Neuronal stem cell (in vitro differentiated cells): ENCODE data around the gene LSM14B.

Experiments
- DNase-seq: peaks from one replicate; pipeline ENCODE4 v3.0.0-alpha.2; 2013; ENCODE audit warnings: low spot score
- H2AFZ ChIP-seq: one replicate; pipeline ENCODE4 v1.6.1; 2013; ENCODE audit warnings: mild to moderate bottlenecking, low read length, inconsistent platforms
- H2AK5ac ChIP-seq: 2 replicates; pipeline ENCODE4 v1.6.1; 2013; ENCODE audit warnings: low read depth, mild to moderate bottlenecking, inconsistent platforms, low read length, moderate library complexity, mixed read lengths
- H2BK120ac ChIP-seq: 2 replicates; pipeline ENCODE4 v1.6.1; 2013; ENCODE audit warnings: low read depth, mild to moderate bottlenecking, inconsistent platforms, low read length, moderate library complexity, mixed read lengths
- H2BK12ac ChIP-seq: one replicate; pipeline ENCODE4 v1.6.1; 2013; ENCODE audit warnings: low read length, inconsistent platforms
- H2BK15ac ChIP-seq: 2 replicates; pipeline ENCODE4 v1.6.1; 2013; ENCODE audit warnings: mild to moderate bottlenecking, low read length, inconsistent platforms, mixed read lengths
- H2BK5ac ChIP-seq: one replicate; pipeline ENCODE4 v1.6.1; 2013; ENCODE audit warnings: inconsistent platforms, mild to moderate bottlenecking, low read length, moderate library complexity
- H3K14ac ChIP-seq: one replicate; pipeline ENCODE4 v1.6.1; 2013; ENCODE audit warnings: low read length, inconsistent platforms
- H3K18ac ChIP-seq: 2 replicates; pipeline ENCODE4 v1.6.1; 2013; ENCODE audit warnings: low read length, inconsistent platforms
- H3K23ac ChIP-seq: 2 replicates; pipeline ENCODE4 v1.6.1; 2013; ENCODE audit warnings: low read depth, mild to moderate bottlenecking, mixed read lengths, low read length, inconsistent platforms; ENCODE audit not compliant: poor library complexity
- H3K27ac ChIP-seq: replicated peaks from 3 replicates; pipeline ENCODE4 v1.5.1; 2013; ENCODE audit warnings: low read length, inconsistent platforms
- H3K27me3 ChIP-seq, 3 experiments: 2 replicates each; pipeline ENCODE4 v1.6.1; 2013; ENCODE audit warnings: low read length in 3 of 3, mild to moderate bottlenecking in 2 of 3, inconsistent platforms in 1 of 3, low read depth in 1 of 3, mixed read lengths in 1 of 3, moderate library complexity in 1 of 3; ENCODE audit not compliant: control insufficient read depth in 3 of 3, insufficient read depth in 3 of 3
- H3K36me3 ChIP-seq, 2 donors: replicated peaks in 1 of 2; 2 replicates each; pipeline ENCODE4 v1.6.1; 2013; ENCODE audit warnings: low read length in 2 of 2; ENCODE audit not compliant: control insufficient read depth in 2 of 2, insufficient read depth in 2 of 2
- H3K4ac ChIP-seq: 2 replicates; pipeline ENCODE4 v1.6.1; 2013; ENCODE audit warnings: inconsistent platforms, mild to moderate bottlenecking, low read length, moderate library complexity
- H3K4me1 ChIP-seq, 2 donors: 1 replicate in 1 of 2; 2 replicates in 1 of 2; pipeline ENCODE4 v1.6.1; 2013; ENCODE audit warnings: low read length in 2 of 2, low read depth in 1 of 2; ENCODE audit not compliant: control insufficient read depth in 2 of 2, insufficient read depth in 1 of 2
- H3K4me2 ChIP-seq: one replicate; pipeline ENCODE4 v1.6.1; 2013; ENCODE audit warnings: mild to moderate bottlenecking, low read length, inconsistent platforms; ENCODE audit not compliant: insufficient read depth, poor library complexity, severe bottlenecking
- H3K4me3 ChIP-seq, 2 donors: 2 replicates each; pipeline ENCODE4 v1.5.1; 2013; ENCODE audit warnings: low read length in 2 of 2, mild to moderate bottlenecking in 2 of 2, inconsistent platforms in 1 of 2, moderate library complexity in 1 of 2
- H3K79me1 ChIP-seq: one replicate; pipeline ENCODE4 v1.6.1; 2013; ENCODE audit warnings: low read depth, mild to moderate bottlenecking, inconsistent platforms, low read length, moderate library complexity
- H3K9ac ChIP-seq: one replicate; pipeline ENCODE4 v1.6.1; 2013; ENCODE audit warnings: mild to moderate bottlenecking, low read depth, low read length, inconsistent platforms; ENCODE audit not compliant: poor library complexity
- H3K9me3 ChIP-seq, 2 donors: replicated peaks in 1 of 2; 2 replicates each; pipeline versions ENCODE3 to v1.6.1; 2013; ENCODE audit warnings: low read length in 2 of 2, mild to moderate bottlenecking in 2 of 2, inconsistent platforms in 1 of 2, low read depth in 1 of 2, mixed read lengths in 1 of 2, moderate library complexity in 1 of 2; ENCODE audit not compliant: control insufficient read depth in 2 of 2, insufficient read depth in 1 of 2
- H4K8ac ChIP-seq: one replicate; pipeline ENCODE4 v1.6.1; 2013; ENCODE audit warnings: low read depth, mild to moderate bottlenecking, inconsistent platforms, low read length, moderate library complexity
- H4K91ac ChIP-seq: one replicate; pipeline ENCODE4 v1.6.1; 2013; ENCODE audit warnings: low read length, low read depth, mild to moderate bottlenecking, inconsistent platforms; ENCODE audit not compliant: poor library complexity
- WGBS, 2 donors: extraction: QIAGEN DNeasy Blood & Tissue Kit; methylation state at CpG; one replicate each; pipeline ENCODE4 v1.1.7; 2013; ENCODE audit warnings: missing lambda C conversion rate in 2 of 2, mixed read lengths in 1 of 2; ENCODE audit not compliant: insufficient read length in 2 of 2, insufficient replicate concordance in 1 of 2; ENCODE audit errors: extremely low coverage in 2 of 2; 5-methylcytosine and 5-hydroxymethylcytosine counted together

LSM14B gene

DNA sequence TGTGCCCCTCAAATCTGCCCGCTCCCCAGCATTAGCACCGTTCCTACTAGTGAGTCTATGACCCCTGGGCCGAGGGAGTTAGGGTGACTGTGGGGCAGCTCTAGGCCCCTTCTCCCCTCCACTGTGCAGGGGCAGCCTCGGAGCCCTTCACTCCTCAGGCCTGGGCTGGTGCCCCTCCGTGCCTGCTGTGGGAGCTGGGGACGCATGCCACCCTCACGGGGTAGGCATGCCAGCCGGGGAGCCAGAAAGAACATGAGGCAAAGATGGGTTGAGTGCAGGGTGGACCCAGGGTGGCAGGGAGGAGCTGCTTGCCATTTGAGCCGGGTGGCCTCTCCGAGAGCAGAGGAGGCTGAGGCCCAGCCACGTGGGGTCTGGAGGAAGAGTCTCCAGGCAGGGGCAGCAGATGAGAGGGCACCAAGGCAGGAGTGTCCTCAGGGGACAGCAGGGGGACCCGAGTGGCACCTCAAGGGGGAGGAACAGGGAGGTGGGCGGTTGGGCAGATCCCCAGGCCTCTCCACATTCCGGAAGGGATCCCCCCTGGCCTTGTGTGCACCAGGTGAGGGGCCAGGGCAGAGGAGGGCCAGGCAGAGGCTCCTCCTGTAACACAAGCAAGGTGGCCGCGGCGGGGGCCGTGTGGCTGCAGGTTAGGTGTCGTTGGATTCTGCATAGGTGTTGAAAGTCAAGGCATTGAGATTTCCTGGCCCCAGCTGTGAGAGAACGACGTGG, 18.6 kb upstream of the LSM14B start:
- Histone ChIP-seq H3K36me3 (no peaks in the 10 kb centered on the region), H3K9me3 (peaks cover 4 to 24% of the 10 kb centered on the region in 2 donors), H3K27ac (no peak overlapping the region), H4K91ac (no peak overlapping the region), H3K4me1 (no peaks in the 10 kb centered on the region), H3K9ac (no peak overlapping the region), H4K8ac (no peak overlapping the region), H3K4me2 (no peak overlapping the region), H2BK15ac (peak overlapping the region; percentile 55), H2AFZ (no peak overlapping the region), H2BK120ac (no peak overlapping the region), H2AK5ac (peak overlapping the region; percentile 60), H3K27me3 (peaks cover 0 to 8% (median 0%) of the 10 kb centered on the region in 3 experiments), H3K79me1 (no peaks in the 10 kb centered on the region), H3K4ac (no peak overlapping the region), H2BK5ac (peak overlapping the region; percentile 16), H3K18ac (peak overlapping the region; percentile 59), H3K4me3 (no peak overlapping the region), H2BK12ac (peak overlapping the region; percentile 25), H3K14ac (peak overlapping the region; percentile 40), H3K23ac (no peak overlapping the region)
- no CpG with 5 or more reads among the region's 21 CpGs for WGBS, 2 donors
- no peak for DNase-seq

DNA sequence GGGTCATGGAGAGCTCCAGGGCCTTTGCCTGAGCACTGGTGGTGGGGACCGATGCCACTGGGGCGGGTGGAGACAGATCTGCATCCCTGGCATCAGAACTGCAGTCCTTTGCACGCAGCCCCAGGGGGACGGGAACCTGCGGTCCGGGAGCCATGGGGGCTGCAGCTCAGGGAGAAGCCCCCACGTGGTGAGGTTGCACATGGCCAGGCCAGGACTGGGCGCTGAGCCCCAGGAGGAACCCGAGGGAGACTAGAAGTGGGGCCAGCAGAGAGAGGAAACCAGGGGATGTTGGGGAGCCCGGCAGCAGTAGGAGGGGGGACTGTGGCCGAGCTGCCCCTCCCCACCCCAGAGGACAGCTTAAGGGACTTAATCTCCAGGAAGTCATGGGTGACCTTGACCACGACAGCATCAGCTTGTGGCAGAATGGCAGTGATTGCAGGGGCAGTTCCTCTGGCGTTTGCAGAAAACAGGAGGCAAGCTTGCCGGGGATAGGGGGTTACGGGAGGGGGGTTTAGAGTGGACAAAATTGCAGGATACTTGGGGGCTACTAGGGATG, 18.0 kb upstream of the LSM14B start:
- peaks cover 0 to 8% (median 0%) of the 10 kb centered on the region in 3 experiments for H3K27me3 ChIP-seq
- H4K8ac ChIP-seq: no peak overlapping the region
- H3K9ac ChIP-seq: no peak overlapping the region
- H3K4me2 ChIP-seq: no peak overlapping the region
- H2BK120ac ChIP-seq: no peak overlapping the region
- H3K18ac ChIP-seq: peak overlapping the region; percentile 53
- peak overlapping the region; percentile 16 for H2BK5ac ChIP-seq
- H3K4me3 ChIP-seq: no peak overlapping the region
- H2AK5ac ChIP-seq: peak overlapping the region; percentile 60
- H3K4ac ChIP-seq: no peak overlapping the region
- no peaks in the 10 kb centered on the region for H3K79me1 ChIP-seq
- WGBS, 2 donors: no CpG with 5 or more reads among the region's 15 CpGs
- peaks cover 4 to 30% of the 10 kb centered on the region in 2 donors for H3K9me3 ChIP-seq
- H3K27ac ChIP-seq: no peak overlapping the region
- H2BK12ac ChIP-seq: peak overlapping the region; percentile 25
- no peak overlapping the region for H3K23ac ChIP-seq
- H2AFZ ChIP-seq: no peak overlapping the region
- H4K91ac ChIP-seq: no peak overlapping the region
- no peaks in the 10 kb centered on the region for H3K36me3 ChIP-seq
- H3K4me1 ChIP-seq: no peaks in the 10 kb centered on the region
- DNase-seq: no peak
- peak overlapping the region; percentile 55 for H2BK15ac ChIP-seq
- H3K14ac ChIP-seq: peak overlapping the region; percentile 40

DNA sequence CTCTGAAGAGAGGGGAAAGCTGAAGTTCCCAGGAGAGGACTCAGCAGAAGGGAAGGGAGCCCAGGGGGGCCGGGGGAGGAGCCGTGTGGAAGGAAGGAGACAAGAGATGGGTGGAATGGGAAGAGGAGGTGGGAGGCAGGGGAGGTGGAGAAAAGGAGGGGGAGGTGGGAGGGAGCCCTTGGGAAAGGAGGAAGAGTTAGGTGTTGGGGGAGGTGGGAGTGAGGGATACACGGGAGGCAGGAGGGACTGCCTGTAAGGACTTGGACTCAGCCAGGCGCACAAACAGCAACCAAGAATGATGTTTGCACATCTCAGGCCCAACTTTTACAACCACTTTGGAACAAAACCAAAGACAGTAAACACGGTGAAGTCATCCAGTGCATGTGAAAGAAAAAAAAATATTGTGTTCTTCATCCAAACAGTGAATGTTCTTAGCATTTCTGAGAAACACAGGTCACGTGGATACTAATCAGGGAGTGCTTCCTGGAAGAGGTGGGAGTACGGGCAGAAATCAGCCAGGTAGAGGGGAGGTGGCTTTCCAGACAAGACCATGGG, 17.4 kb upstream of the LSM14B start:
- WGBS, 2 donors: no CpG with 5 or more reads among the region's 7 CpGs

DNA sequence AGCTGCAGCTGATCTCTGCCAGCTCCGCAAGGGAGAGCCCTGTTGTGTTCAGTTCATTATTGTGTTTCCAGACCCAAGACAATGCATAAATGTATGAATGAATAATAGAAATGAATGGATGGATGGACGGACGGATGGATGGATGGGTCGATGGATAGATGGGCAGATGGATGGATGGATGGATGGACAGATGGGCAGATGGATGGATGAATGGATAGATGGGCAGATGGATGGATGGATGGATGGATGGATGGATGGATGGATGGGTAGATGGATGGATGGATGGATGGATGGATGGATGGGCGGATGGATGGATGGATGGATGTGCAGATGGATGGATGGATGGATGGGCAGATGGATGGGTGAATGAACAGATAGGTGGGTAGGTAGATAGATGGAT, 16.7 kb upstream of the LSM14B start:
- no peak overlapping the region for H3K23ac ChIP-seq
- no peaks in the 10 kb centered on the region for H3K27me3 ChIP-seq
- DNase-seq: no peak
- no peak overlapping the region for H3K4me2 ChIP-seq
- H2BK120ac ChIP-seq: no peak overlapping the region
- no peaks in the 10 kb centered on the region for H3K79me1 ChIP-seq
- 100% methylated on average over 3 of the region's 5 CpGs for WGBS, 2 donors
- H3K9me3 ChIP-seq: peaks cover 4 to 31% of the 10 kb centered on the region in 2 donors
- H3K9ac ChIP-seq: no peak overlapping the region
- no peak overlapping the region for H2BK15ac ChIP-seq
- no peak overlapping the region for H3K4me3 ChIP-seq
- H3K14ac ChIP-seq: no peak overlapping the region
- H2AFZ ChIP-seq: no peak overlapping the region
- H3K27ac ChIP-seq: no peak overlapping the region
- H3K36me3 ChIP-seq: no peaks in the 10 kb centered on the region
- H2BK5ac ChIP-seq: no peak overlapping the region
- no peak overlapping the region for H4K91ac ChIP-seq
- no peak overlapping the region for H3K18ac ChIP-seq
- H3K4me1 ChIP-seq: no peaks in the 10 kb centered on the region
- H2AK5ac ChIP-seq: no peak overlapping the region
- no peak overlapping the region for H3K4ac ChIP-seq
- no peak overlapping the region for H4K8ac ChIP-seq
- H2BK12ac ChIP-seq: no peak overlapping the region

More for the DNA sequence above, 17.4 kb upstream of the LSM14B start:
- H3K23ac ChIP-seq: no peak overlapping the region
- no peak overlapping the region for H2AK5ac ChIP-seq
- no peak overlapping the region for H3K9ac ChIP-seq
- H3K4ac ChIP-seq: no peak overlapping the region
- no peak overlapping the region for H2BK120ac ChIP-seq
- H3K27ac ChIP-seq: no peak overlapping the region
- H2AFZ ChIP-seq: no peak overlapping the region
- peaks cover 0 to 5% (median 0%) of the 10 kb centered on the region in 3 experiments for H3K27me3 ChIP-seq
- no peak overlapping the region for H3K18ac ChIP-seq
- H3K4me1 ChIP-seq: no peaks in the 10 kb centered on the region
- H2BK12ac ChIP-seq: no peak overlapping the region
- no peak for DNase-seq
- no peaks in the 10 kb centered on the region for H3K36me3 ChIP-seq
- H3K14ac ChIP-seq: no peak overlapping the region
- no peak overlapping the region for H2BK15ac ChIP-seq
- no peak overlapping the region for H3K4me3 ChIP-seq
- H3K4me2 ChIP-seq: no peak overlapping the region
- peaks cover 4 to 28% of the 10 kb centered on the region in 2 donors for H3K9me3 ChIP-seq
- no peak overlapping the region for H4K91ac ChIP-seq
- H4K8ac ChIP-seq: no peak overlapping the region
- peak overlapping the region; percentile 16 for H2BK5ac ChIP-seq
- H3K79me1 ChIP-seq: no peaks in the 10 kb centered on the region
